SK-N-DZ (cell line): ENCODE results near the gene UGT2B7.
A peak's percentile ranks its signal among the peaks of the same experiment; 100 is the strongest.

Source experiments
- DNase-seq: peaks from one replicate; pipeline ENCODE4 v3.0.0-alpha.2; 2015; ENCODE audit warnings: low spot score

Gene UGT2B7

GRCh38 chr4:69156913-69157312 lies 60.6 kb downstream of the UGT2B7 start:
- peak; percentile 1 for DNase-seq
